ENCODE measurements around the gene MYH2.
"Not testable (repeated sequence)": the region's sequence is repeated elsewhere in the genome, so short reads cannot be mapped to it uniquely, and the experiment has no call there.

Gene MYH2

DNA sequence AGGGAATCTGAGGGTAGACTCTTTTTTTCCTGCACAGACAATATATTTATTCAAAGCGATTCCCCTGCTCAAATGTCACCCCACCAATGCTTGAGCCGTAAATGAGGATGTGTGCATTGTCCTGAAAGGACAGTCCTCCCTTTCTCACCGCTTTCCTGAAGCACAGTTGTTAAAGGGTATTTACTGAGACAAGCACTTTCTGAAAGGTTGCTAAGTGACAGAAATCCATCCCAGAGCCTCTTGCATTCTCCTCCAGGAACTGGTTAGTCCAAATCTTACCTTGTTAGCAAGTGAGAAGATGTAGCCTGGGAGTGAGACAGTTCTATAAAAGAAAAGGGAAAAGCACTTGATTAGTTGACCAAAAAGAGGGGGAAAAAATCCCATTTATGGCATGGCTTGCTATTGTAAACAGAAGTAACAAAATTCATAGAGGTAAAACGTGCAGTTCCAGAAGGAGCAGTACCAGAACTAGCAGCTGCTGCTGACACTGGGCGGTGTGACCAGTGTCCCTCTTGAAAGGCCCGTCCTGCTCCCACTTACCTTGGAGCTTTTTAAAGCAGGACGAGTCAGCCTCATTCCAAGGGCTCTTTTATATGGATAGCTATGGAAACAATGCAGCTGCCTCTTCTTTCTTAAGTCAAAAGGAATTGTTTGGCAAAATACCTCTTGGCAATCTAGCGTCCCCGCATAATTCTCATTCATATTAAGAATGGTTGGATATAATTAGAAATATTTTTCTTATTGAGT is at the start of gene MYH2:
TSS of gene MYH2 (minus strand) at position 563 of the 747 bp plus-strand sequence. CDS start 1,738 bp downstream, outside the sequence.
- no peak for DNase-seq (ENCODE audit: extremely low read depth in 1 of 2, low read depth in 1 of 2)

DNA sequence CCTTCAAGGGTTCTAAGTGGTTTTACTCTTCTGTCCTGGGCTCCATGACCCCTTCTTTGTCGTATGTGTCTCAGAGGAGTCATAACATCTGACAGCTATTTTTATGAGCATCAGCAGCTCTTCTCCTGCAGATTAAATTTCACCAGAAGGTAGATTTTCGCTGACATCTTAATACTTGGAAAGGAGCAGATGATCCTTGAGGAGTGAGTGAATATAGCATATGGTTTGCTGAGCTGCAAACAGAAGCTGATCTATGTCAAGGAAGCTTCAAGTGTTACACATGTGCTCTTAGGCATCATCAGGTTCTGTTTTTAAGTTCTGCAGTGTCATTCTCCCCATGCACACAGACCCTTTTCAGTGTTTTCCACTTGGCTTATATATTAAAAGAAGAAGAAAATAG is 49.2 kb upstream of the MYH2 start:
- DNase-seq (ENCODE audit: extremely low read depth in 1 of 2, low read depth in 1 of 2), result no peak

DNA sequence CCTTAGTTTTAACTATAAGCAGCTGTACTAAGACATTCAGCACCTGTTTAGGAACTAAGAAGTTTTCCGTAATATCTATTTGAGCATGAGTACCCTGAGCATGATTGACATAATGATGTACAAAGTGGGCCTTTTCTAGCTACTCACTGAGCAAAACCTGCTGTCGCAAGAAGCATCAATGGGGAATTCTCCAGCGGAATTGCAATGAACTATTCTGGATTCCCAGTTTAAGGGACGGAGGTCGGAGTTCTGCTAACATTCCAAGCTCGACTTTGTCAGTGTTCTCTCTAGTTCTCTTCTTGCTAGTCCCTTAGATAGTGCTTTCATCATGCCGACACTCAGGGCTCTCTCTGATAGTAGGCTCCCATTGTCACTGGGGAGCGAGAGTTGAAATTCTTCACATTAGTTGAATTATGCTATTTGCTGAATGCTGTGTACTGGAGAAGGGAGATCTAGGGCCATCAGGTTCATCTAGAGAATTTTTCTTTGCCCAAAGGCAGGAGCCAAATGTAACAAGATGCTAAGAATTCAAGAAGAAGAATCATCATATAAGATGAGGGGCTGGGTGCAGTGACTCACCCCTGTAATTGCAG is 40.2 kb upstream of the MYH2 start:
- no peak for DNase-seq (ENCODE audit: extremely low read depth in 1 of 2, low read depth in 1 of 2)

DNA sequence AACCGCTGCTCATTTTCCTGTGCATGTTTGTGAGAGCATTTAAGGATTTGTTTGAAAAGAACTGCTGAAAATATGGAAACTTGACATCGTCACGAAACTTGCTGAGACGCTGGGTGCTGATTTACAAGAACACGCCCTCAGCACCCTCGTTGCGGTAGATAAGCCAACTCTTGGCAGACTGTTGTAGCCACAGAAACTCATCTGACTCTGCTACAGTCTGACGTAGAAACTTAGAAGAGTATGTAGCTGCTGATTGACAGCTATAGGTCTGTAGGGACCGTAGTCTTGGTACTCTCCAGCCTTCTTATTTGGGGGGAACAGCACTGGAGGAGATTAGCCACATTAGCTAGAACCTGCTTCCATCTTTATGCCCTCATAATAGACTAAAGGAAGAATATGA is 36.1 kb upstream of the MYH2 start:
- no peak for DNase-seq (ENCODE audit: extremely low read depth in 1 of 2, low read depth in 1 of 2)

DNA sequence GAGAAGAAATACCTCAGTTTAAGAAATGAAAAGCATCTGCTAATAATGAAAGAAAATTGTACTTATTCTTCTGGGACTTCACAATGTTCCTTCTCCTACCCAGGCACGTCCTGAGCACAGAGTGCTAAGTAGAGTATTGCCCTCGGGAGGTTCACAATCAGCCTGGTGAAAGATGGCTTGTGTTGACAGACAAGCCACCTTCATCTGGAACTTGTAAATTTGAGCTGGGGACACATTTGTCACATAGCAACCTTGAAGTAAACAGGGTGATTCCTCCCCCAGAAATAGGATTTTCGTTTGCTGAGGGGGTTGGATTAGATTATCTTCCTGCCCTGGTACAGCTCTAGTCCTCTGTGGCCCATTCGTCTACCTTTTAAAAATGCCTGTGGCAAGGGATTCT is 34.4 kb upstream of the MYH2 start:
- no peak for DNase-seq (ENCODE audit: extremely low read depth in 1 of 2, low read depth in 1 of 2)

DNA sequence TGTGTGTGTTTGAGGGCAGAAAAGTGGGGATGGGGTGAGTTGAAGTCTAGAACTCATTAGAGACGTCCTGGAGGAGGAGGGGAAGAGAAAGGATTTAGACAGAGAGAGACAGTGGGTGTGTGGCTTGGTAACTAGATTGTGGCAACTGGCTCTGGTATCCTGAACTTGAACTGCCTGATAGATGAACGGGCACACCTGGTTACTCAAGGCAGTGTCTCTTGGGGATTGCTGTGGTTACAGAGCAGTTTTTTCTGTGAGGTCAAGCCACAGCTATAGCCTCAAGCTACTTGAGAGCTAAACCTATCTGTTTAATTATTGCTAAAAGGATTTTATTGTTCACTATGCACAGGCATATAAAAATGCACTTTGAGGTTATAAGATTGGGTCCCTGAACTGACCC is 29.8 kb upstream of the MYH2 start:
- no peak for DNase-seq (ENCODE audit: extremely low read depth in 1 of 2, low read depth in 1 of 2)

DNA sequence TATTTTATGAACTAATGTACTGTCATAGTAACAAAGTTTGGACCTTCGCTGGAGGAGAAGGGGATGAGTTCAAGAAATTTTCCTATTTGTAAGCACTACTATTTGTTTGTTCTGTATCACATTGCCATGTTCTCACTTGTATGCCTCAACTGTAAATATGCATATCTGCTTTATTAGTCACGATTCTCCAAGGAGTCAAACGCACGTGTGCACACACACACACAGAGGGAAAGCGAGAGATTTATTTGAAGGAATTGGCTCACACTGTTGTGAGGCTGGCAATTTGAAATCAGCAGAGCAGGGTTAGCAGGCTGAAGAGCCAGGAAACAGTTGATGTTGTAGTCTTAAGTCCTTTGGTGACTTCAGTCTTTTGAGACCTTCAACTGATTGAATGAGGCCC is 24.9 kb upstream of the MYH2 start:
- no peak for DNase-seq (ENCODE audit: extremely low read depth in 1 of 2, low read depth in 1 of 2)

DNA sequence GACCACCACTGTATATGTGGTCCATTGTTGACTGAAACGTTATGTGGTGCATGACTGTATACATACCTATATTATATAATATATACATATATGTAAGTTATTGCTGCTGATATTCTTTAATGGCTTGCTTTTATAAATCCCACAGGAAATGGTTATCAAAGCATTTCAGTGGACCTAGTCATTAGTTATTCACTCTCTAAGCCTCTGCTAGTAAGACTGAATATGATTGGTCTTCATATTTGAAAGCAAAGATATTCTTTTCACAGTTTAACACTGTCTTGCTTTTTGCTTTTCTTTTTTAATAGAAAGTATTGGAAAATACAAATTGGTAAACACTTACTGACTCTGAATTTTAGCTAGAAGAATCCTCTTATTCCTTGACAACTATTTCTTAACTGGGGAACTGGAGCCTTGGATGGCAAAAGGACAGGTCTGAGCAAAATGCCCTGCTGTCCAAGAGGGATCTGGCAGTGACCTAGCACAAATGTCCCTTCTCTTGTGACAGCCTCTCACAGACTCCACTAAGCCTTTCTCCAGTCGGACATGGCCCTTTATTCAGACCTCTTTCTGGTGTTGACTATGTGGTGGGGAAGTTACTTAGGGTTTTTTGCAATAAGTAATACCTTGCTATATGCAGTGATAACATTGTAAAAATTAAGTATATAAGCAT is 14.7 kb upstream of the MYH2 start:
- DNase-seq (ENCODE audit: extremely low read depth in 1 of 2, low read depth in 1 of 2), result no peak

DNA sequence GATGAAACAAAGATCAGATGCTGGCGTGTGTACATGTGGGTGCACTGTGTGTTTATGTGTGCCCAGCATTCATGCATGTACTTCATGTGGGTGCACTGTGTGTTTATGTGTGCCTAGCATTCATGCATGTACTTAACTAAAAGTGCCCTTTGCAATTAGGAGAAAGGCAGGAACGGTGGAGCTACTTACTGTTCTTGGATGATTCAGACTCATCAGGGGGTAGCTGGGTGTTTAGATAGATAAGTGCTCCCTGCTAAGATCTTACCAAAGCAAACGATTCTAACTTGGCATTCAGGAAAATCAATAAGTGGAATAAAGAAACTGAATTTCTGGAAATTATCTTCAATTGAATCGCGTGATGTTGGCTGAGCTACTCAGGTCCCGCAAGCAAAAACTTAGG is 8.6 kb upstream of the MYH2 start:
- DNase-seq (ENCODE audit: extremely low read depth in 1 of 2, low read depth in 1 of 2), result no peak

DNA sequence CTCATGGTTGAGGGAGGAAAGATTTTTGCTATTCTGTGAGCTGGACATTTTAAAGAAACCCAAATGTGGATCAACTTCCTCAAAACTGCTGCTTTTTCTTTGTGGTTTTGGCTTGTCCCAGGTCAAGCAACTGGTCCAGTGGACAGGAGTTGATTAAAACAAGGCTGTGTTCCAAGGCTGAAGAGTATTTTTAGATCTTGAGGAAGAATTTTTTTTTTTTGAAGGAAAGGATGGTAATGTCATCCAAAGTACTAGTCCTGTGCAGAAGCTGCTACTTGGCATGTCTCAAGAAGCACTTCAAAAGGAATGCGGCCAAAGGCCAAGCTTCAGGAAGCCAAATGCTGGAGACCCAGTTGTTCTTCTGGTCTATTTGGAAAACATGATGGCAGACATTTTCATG is 8.0 kb upstream of the MYH2 start:
- no peak for DNase-seq (ENCODE audit: extremely low read depth in 1 of 2, low read depth in 1 of 2)

DNA sequence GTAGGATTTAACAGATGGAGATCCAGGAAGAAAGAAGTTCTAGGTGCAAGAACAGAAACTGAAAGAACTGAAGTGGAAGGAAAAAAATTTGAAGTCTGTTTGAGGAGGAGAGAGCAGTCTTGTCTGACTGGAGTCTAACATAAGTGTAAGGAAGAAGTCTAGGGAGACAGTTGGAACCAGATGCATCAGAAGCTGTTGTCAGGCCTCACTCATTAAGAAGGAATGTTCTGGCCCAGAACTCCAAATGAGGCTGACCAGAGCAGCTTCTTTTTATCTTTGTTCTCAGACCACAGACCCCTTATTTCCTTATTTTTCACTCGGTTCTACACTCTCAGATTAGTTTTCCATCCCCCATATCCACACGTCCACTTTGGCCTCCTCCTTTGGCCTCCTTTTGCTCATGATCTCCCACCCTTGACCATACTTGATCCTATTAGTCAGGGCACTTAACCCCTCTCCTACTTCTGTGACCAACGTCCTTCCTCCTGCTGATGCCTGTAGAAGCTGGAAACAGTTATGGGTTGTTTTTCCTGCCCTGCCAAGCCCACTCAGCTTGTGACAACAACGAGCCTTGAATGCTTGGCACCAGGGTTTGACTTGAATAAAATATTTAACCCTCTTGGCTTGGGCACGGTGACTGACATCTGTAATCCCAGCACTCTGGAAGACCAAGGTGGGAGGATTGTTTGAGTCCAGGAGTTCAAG is 7.0 kb upstream of the MYH2 start:
- no peak for DNase-seq (ENCODE audit: extremely low read depth in 1 of 2, low read depth in 1 of 2)

DNA sequence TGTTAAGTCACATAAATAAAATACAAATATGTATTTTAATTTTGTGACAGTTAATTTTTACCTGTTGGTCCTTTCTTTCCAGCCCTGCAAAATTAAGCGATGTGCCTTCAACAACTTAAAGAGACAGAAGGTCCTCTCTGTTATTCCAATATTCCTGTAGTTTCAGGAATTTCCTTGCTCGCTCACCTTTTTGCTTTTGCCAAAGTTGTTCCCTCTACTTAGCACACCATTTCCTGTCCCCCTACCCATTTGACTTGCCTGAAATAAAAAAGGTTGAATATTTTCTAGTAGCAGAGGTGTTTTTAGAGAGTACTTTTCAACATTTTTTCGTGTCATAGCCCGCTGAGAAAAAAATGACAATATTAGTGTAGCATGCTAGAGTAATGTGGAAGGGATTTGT is 556 bp upstream of the MYH2 start:
- DNase-seq (ENCODE audit: extremely low read depth in 1 of 2, low read depth in 1 of 2), result no peak

DNA sequence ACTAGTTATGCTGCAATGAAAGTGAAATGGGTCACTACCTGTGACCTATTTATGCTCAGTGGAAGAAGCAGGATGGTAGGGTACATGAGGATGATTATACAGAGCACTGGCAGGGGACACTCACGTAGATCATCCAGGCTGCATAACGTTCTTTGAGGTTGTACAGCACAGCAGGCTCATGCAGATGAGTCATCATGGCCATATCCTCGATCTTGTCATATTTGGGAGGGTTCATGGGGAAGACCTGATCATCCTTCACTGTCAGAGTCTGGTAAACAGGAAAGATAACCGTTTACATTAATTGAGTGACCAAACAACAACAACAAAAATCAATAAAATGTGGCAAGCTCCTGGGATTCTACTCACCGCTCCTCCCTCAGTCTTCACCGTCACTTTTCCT is 2.1 kb downstream of the MYH2 start:
- no peak for DNase-seq (ENCODE audit: extremely low read depth in 1 of 2, low read depth in 1 of 2)

DNA sequence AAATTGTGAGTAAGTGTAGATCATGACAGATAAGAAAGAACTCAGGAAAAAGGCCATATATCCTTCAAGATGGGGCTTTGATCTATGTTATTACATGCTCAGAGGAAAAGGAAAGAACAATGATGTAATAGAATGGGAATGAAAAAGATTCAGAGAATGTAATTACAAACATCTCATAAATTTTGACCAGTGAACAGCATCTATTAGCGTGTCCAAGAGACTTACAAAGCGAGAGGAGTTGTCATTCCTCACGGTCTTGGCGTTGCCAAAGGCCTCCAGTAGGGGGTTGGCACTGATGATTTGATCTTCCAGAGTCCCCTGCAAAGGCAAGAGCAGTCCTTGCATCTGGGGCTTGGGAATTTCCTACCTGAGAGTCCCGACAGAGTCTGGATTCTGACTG is 6.0 kb downstream of the MYH2 start:
- not testable (repeated sequence) for DNase-seq (ENCODE audit: extremely low read depth in 1 of 2, low read depth in 1 of 2)

DNA sequence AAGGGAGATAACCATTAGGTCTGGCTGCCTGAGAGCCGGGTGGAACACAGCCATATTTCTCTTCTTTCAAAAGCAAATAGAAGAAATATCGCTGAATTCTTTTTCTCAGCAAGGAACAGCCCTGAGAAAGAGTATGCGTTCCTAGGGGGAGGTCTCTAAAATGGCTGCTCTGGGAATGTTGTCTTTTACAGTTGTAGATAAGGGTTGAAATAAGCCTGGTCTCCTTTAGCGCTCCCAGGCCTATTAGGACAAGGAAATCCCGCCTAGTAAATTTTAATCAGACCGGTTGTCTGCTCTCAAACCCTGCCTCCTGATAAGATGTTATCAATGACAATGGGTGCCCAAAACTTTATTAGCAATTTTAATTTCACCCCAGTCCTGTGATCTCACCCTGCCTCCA is 8.3 kb downstream of the MYH2 start:
- DNase-seq (ENCODE audit: extremely low read depth in 1 of 2, low read depth in 1 of 2), result not testable (repeated sequence)

DNA sequence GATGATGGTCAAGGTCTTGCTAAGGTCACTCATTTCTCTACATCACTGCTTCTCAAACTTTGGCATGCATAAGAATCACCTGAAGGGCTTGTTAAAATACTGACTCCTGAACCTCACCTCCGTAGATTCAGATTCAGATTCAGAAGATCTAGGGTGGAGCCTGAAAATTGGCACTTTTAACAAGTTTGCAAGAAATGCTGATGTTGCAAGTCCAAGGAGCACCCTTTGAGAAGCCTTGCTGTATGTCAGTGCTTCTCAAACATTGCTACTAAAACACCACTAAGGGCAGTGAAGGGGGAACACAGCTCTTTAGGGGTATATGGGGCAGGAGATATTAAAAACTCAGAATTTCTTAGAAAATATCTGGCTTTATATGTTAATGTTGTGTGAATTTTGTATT is 17.4 kb downstream of the MYH2 start:
- no peak for DNase-seq (ENCODE audit: extremely low read depth in 1 of 2, low read depth in 1 of 2)

DNA sequence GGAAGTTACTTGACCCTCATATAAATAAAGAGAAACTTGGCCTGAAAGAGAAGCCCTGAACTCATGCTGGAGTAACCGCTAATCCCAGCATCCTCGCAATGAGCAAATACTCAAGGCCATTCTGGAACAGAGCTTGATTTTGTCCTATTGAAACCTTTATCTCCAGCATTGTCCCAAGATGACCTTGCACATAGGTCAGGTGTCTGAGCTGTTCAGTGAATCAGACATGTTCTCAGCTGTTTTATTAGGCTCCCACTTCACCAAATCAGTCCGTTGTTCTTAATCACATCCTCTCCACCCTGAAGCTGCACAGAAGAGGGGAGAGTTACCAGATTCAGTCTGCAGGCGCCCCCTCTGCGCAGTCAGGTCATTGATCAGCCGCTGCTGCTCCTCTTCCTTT is 22.0 kb downstream of the MYH2 start:
- no peak for DNase-seq (ENCODE audit: extremely low read depth in 1 of 2, low read depth in 1 of 2)

DNA sequence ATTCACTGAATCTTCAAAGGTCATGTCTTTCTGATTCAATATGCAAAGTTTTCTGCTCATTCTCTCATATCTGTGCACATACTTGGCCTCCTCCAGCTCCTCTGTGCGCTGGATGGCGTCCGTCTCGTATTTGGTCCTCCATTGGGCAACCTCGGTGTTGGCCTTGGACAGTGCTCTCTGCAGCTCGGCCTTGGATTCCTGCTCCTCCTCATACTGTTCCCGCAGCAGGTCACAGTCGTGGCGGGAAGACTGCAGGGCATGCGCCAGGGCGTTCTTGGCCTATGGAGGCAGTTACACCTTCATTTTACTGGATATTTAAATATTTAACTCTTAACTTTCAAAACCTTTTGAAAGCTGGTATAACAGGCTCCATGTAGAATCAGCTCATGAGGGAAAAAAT is 22.9 kb downstream of the MYH2 start:
- no peak for DNase-seq (ENCODE audit: extremely low read depth in 1 of 2, low read depth in 1 of 2)

DNA sequence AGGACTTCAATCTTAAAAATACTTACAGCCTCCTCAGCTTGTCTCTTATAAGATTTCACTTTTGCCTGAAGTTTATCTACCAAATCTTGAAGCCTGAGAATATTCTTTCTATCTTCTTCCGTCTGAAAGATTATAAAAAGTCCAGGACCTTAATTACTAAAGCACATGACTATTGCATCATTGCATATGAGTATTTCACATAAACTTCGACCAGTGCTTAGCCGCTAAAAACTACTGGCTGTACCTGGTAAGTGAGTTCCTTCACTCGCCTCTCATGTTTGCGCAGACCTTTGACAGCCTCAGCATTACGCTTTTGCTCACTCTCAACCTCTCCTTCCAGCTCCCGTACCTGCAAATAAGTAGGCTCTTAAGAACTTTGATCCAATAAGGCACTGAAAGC is 26.4 kb downstream of the MYH2 start:
- no peak for DNase-seq (ENCODE audit: extremely low read depth in 1 of 2, low read depth in 1 of 2)

DNA sequence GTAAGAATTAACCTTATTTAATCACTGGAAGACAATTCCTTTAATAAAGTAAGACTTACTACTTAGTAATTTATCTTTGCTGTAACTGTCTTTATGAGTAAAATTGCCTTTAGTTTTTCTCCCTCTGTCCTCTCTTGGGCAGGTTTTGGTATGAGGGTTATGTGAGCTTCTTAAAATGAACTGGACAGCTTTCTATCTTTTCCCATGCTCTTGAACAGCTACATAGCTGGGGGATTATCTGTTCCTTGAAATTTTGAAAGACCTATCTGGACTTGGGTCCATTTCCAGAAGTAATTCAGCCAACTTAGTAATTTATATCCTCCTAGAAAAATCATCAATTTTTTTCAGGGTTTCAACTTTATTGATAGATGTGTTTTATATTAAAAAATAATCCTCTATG is 27.5 kb downstream of the MYH2 start:
- DNase-seq (ENCODE audit: extremely low read depth in 1 of 2, low read depth in 1 of 2), result no peak

DNA sequence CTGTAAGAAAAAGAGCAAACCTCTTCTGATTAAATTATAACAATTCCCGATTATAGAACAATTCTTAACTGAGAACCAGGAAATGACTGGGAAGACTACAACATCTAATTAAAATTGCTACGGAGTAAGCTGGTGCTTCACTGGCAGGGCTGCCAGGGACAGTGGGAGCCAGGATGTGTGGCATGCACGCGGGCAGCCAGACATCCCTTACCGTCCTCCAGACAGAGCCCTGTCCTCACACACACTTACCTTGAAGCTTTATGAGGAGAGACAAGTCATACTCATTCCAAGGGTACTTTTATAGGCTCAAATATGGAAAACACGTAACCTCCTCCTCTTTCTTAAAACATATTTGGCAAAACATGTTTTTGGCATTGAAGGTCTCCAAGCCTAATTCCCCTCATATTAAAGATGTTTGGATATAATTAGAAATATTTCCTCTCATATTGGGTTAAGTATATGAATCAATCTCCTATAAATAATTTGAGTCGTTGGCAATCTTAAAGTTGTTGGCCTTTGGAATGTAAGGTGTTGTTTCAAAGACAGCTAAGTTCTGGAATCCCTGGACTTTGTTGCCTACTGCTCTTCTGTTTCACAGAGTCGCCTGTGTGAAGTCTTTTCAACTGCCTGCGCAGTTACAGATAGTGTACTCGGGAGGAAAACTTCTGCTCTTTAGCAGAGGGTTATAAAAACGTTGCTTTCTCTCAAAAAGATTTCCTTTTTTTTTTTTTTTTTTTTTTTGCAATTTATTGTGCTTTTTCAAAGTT is 31.0 kb downstream of the MYH2 start, which contains the start of gene MYH1:
TSS of gene MYH1 (minus strand) at position 272 of the 767 bp plus-strand sequence. CDS start 1,900 bp downstream, outside the sequence.
- DNase-seq (ENCODE audit: extremely low read depth in 1 of 2, low read depth in 1 of 2), result no peak
